ENCODE data around the gene DLG1.

- TF ChIP-seq CTCF (IDR thresholded peaks at IDR 0.05) (no peak), POLR2A (IDR thresholded peaks at IDR 0.05) (no peak)
Observed at GRCh38 chr3:197280156-197280555, 18.3 kb downstream of the DLG1 start.
